ENCODE data around the gene PDXK. TPM values are rescaled to one million over a fixed set of nuclear protein-coding genes. Genes with fewer than 3 reads are reported as not detected.

PDXK gene
- polyA plus RNA-seq, 1 donor from 2014 or later, result 35.5 TPM

- Mint-ChIP-seq H3K27ac (no peak overlapping the region), H3K36me3 (no peaks in the 10 kb centered on the region), H3K9me3 (no peaks in the 10 kb centered on the region), H3K27me3 (peaks cover 1% of the 10 kb centered on the region), H3K4me3 (peak overlapping the region in 1 of 4 donors; percentile 38), H3K4me1 (peaks cover 0 to 12% (median 11%) of the 10 kb centered on the region in 3 donors)
Observed at GRCh38 chr21:43781846-43782245, 62.9 kb downstream of the PDXK start.

- Mint-ChIP-seq H3K27ac (no peak overlapping the region), H3K4me1 (peaks cover 0 to 12% (median 9%) of the 10 kb centered on the region in 3 donors), H3K27me3 (peaks cover 1% of the 10 kb centered on the region), H3K36me3 (no peaks in the 10 kb centered on the region), H3K4me3 (peak overlapping the region in 1 of 4 donors; percentile 24), H3K9me3 (no peaks in the 10 kb centered on the region)
Observed at GRCh38 chr21:43782431-43783097, 63.6 kb downstream of the PDXK start.

- Mint-ChIP-seq H3K27me3 (peaks cover 1% of the 10 kb centered on the region), H3K4me3 (peak overlapping the region in 2 of 4 donors; percentile 18 to 24), H3K27ac (peak overlapping the region in 1 of 3 donors; percentile 68), H3K9me3 (no peaks in the 10 kb centered on the region), H3K36me3 (no peaks in the 10 kb centered on the region), H3K4me1 (peaks cover 0 to 10% (median 7%) of the 10 kb centered on the region in 3 donors)
Observed at GRCh38 chr21:43783098-43783700, 64.3 kb downstream of the PDXK start.

GRCh38 chr21:43785134-43785533 lies 66.2 kb downstream of the PDXK start:
- H3K27ac Mint-ChIP-seq, result no peak overlapping the region
- peaks cover 0 to 4% (median 3%) of the 10 kb centered on the region in 3 donors for H3K4me1 Mint-ChIP-seq
- H3K4me3 Mint-ChIP-seq, result peak overlapping the region in 1 of 4 donors; percentile 57
- H3K36me3 Mint-ChIP-seq, result no peaks in the 10 kb centered on the region
- no peaks in the 10 kb centered on the region for H3K27me3 Mint-ChIP-seq
- no peaks in the 10 kb centered on the region for H3K9me3 Mint-ChIP-seq

GRCh38 chr21:43786300-43786806 lies 67.4 kb downstream of the PDXK start:
- H3K27me3 Mint-ChIP-seq, result no peaks in the 10 kb centered on the region
- peaks cover 0 to 13% (median 8%) of the 10 kb centered on the region in 3 donors for H3K4me1 Mint-ChIP-seq
- H3K27ac Mint-ChIP-seq, result peak overlapping the region in 2 of 3 donors; percentile 19 to 47
- no peaks in the 10 kb centered on the region for H3K9me3 Mint-ChIP-seq
- no peaks in the 10 kb centered on the region for H3K36me3 Mint-ChIP-seq
- H3K4me3 Mint-ChIP-seq, result peak overlapping the region in 2 of 4 donors; percentile 57 to 60

GRCh38 chr21:43786807-43787440 lies 68.0 kb downstream of the PDXK start:
- peaks cover 0 to 16% (median 10%) of the 10 kb centered on the region in 3 donors for H3K4me1 Mint-ChIP-seq
- no peaks in the 10 kb centered on the region for H3K27me3 Mint-ChIP-seq
- no peaks in the 10 kb centered on the region for H3K9me3 Mint-ChIP-seq
- no peak overlapping the region for H3K27ac Mint-ChIP-seq
- H3K4me3 Mint-ChIP-seq, result peak overlapping the region in 1 of 4 donors; percentile 95
- H3K36me3 Mint-ChIP-seq, result no peaks in the 10 kb centered on the region

GRCh38 chr21:43789276-43790009 lies 70.5 kb downstream of the PDXK start, which contains the start of gene RRP1:
Gene RRP1 (plus strand): TSS chr21:43789577. CDS start chr21:43789630, 53 bp downstream.
- Mint-ChIP-seq H3K4me1 (peaks cover 0 to 17% (median 10%) of the 10 kb centered on the region in 3 donors), H3K9me3 (no peaks in the 10 kb centered on the region), H3K27me3 (no peaks in the 10 kb centered on the region), H3K4me3 (peak within 1 kb of the TSS; percentile 91 to 98 (median 96)), H3K36me3 (no peaks in the 10 kb centered on the region), H3K27ac (peak within 1 kb of the TSS; percentile 77 to 96 (median 81))

GRCh38 chr21:43790010-43790524 lies 71.1 kb downstream of the PDXK start:
- Mint-ChIP-seq H3K36me3 (peaks cover under 1% of the 10 kb centered on the region), H3K27me3 (no peaks in the 10 kb centered on the region), H3K4me3 (peak overlapping the region; percentile 91 to 98 (median 94)), H3K9me3 (no peaks in the 10 kb centered on the region), H3K27ac (peak overlapping the region; percentile 77 to 85 (median 81)), H3K4me1 (peaks cover 0 to 17% (median 10%) of the 10 kb centered on the region in 3 donors)

- peak overlapping the region in 1 of 4 donors; percentile 77 for H3K4me3 Mint-ChIP-seq
Observed at GRCh38 chr21:43792406-43792805, 73.5 kb downstream of the PDXK start.

GRCh38 chr21:43793243-43793642 lies 74.3 kb downstream of the PDXK start:
- no peaks in the 10 kb centered on the region for H3K9me3 Mint-ChIP-seq
- H3K4me1 Mint-ChIP-seq, result peaks cover 0 to 17% (median 8%) of the 10 kb centered on the region in 3 donors
- no peaks in the 10 kb centered on the region for H3K27me3 Mint-ChIP-seq
- H3K4me3 Mint-ChIP-seq, result peak overlapping the region in 1 of 4 donors; percentile 77
- peaks cover 5% of the 10 kb centered on the region for H3K36me3 Mint-ChIP-seq
- H3K27ac Mint-ChIP-seq, result peak overlapping the region in 1 of 3 donors; percentile 67

More at GRCh38 chr21:43792406-43792805, 73.5 kb downstream of the PDXK start:
- no peaks in the 10 kb centered on the region for H3K27me3 Mint-ChIP-seq
- H3K4me1 Mint-ChIP-seq, result peaks cover 0 to 17% (median 8%) of the 10 kb centered on the region in 3 donors
- peaks cover 5% of the 10 kb centered on the region for H3K36me3 Mint-ChIP-seq
- no peaks in the 10 kb centered on the region for H3K9me3 Mint-ChIP-seq
- H3K27ac Mint-ChIP-seq, result peak overlapping the region in 2 of 3 donors; percentile 59 to 67

GRCh38 chr21:43794311-43794710 lies 75.4 kb downstream of the PDXK start:
- H3K27me3 Mint-ChIP-seq, result no peaks in the 10 kb centered on the region
- peaks cover 0 to 17% (median 8%) of the 10 kb centered on the region in 3 donors for H3K4me1 Mint-ChIP-seq
- peaks cover 6% of the 10 kb centered on the region for H3K36me3 Mint-ChIP-seq
- no peaks in the 10 kb centered on the region for H3K9me3 Mint-ChIP-seq
- H3K4me3 Mint-ChIP-seq, result peak overlapping the region in 1 of 4 donors; percentile 50
- peak overlapping the region in 1 of 3 donors; percentile 45 for H3K27ac Mint-ChIP-seq

GRCh38 chr21:43794857-43795256 lies 75.9 kb downstream of the PDXK start:
- H3K36me3 Mint-ChIP-seq, result peaks cover 6% of the 10 kb centered on the region
- no peak overlapping the region for H3K4me3 Mint-ChIP-seq
- peak overlapping the region in 1 of 3 donors; percentile 25 for H3K27ac Mint-ChIP-seq
- H3K9me3 Mint-ChIP-seq, result no peaks in the 10 kb centered on the region
- H3K4me1 Mint-ChIP-seq, result peaks cover 0 to 16% (median 8%) of the 10 kb centered on the region in 3 donors
- H3K27me3 Mint-ChIP-seq, result no peaks in the 10 kb centered on the region

GRCh38 chr21:43797415-43797814 lies 78.5 kb downstream of the PDXK start:
- H3K4me1 Mint-ChIP-seq, result no peaks in the 10 kb centered on the region
- no peak overlapping the region for H3K27ac Mint-ChIP-seq
- H3K27me3 Mint-ChIP-seq, result no peaks in the 10 kb centered on the region
- H3K4me3 Mint-ChIP-seq, result peak overlapping the region in 1 of 4 donors; percentile 5
- H3K9me3 Mint-ChIP-seq, result no peaks in the 10 kb centered on the region
- H3K36me3 Mint-ChIP-seq, result peaks cover 14% of the 10 kb centered on the region

Measured in IgD-negative memory B cell (primary cell).